Effector memory CD4-positive, alpha-beta T cell (primary cell): ENCODE data around the gene AGAP3.

Source experiments
- DNase-seq, 3 donors: peaks; one replicate each; pipeline ENCODE4 v3.0.0-alpha.2; 2020
- H3K27ac ChIP-seq: 2 replicates; pipeline ENCODE4 v1.7.0; 2013; ENCODE audit warnings: mild to moderate bottlenecking, low read length, moderate library complexity; ENCODE audit not compliant: insufficient read depth, poor library complexity, severe bottlenecking
- H3K27me3 ChIP-seq: replicated peaks from 2 replicates; pipeline ENCODE4 v1.7.0; 2013; ENCODE audit warnings: mild to moderate bottlenecking, low read length; ENCODE audit not compliant: insufficient read depth, control insufficient read depth, poor library complexity, severe bottlenecking
- H3K36me3 ChIP-seq: 2 replicates; pipeline ENCODE4 v1.7.0; 2013; ENCODE audit warnings: mild to moderate bottlenecking, low read length, moderate library complexity; ENCODE audit not compliant: control insufficient read depth, insufficient read depth
- H3K4me1 ChIP-seq: 2 replicates; pipeline ENCODE4 v1.7.0; 2013; ENCODE audit warnings: low read length, mild to moderate bottlenecking; ENCODE audit not compliant: control insufficient read depth, insufficient read depth, poor library complexity, severe bottlenecking
- H3K4me3 ChIP-seq: 2 replicates; pipeline ENCODE4 v1.7.0; 2013; ENCODE audit warnings: low read length, low read depth, mild to moderate bottlenecking; ENCODE audit not compliant: insufficient read depth, poor library complexity, severe bottlenecking
- H3K9me3 ChIP-seq: 2 replicates; pipeline ENCODE4 v1.7.0; 2013; ENCODE audit warnings: mild to moderate bottlenecking, low read length, moderate library complexity; ENCODE audit not compliant: control insufficient read depth

The AGAP3 gene

DNA sequence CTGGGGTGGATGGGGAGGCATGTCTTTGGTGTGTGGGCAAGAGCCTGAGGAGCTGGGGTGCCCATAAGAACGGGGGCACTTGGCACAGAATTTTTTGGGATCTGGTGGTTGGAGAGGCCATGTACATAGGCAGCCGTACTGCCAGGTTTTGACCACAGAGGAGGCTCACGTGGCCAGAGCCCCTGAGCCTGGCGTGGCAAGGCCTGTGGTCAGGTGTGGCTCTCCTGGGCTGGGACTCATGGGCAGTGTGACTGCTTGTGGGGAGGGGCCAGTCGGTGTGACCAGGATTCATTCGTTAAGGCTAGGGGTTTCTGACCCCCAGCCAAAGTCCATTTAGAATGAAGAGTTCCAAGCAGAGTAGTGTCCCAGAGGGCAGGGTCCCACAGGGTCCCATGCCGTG lies 38.2 kb downstream of the AGAP3 start:
- no peaks in the 10 kb centered on the region for H3K4me1 ChIP-seq
- no peak overlapping the region for H3K4me3 ChIP-seq
- H3K36me3 ChIP-seq = peaks cover 24% of the 10 kb centered on the region
- no peak for DNase-seq
- no peak overlapping the region for H3K27ac ChIP-seq
- no peaks in the 10 kb centered on the region for H3K27me3 ChIP-seq
- no peaks in the 10 kb centered on the region for H3K9me3 ChIP-seq

GRCh38 chr7:151124899-151125399 lies 38.7 kb downstream of the AGAP3 start:
- H3K27me3 ChIP-seq = no peaks in the 10 kb centered on the region
- H3K4me3 ChIP-seq = no peak overlapping the region
- peaks cover 24% of the 10 kb centered on the region for H3K36me3 ChIP-seq
- H3K4me1 ChIP-seq = no peaks in the 10 kb centered on the region
- H3K27ac ChIP-seq = no peak overlapping the region
- H3K9me3 ChIP-seq = no peaks in the 10 kb centered on the region
- no peak for DNase-seq

- Histone ChIP-seq H3K4me1 (no peaks in the 10 kb centered on the region), H3K9me3 (no peaks in the 10 kb centered on the region), H3K27me3 (no peaks in the 10 kb centered on the region), H3K4me3 (no peak overlapping the region), H3K36me3 (peaks cover 25% of the 10 kb centered on the region), H3K27ac (no peak overlapping the region)
- no peak for DNase-seq
These were observed 39.2 kb downstream of the AGAP3 start for GRCh38 chr7:151125470-151125845.

DNA sequence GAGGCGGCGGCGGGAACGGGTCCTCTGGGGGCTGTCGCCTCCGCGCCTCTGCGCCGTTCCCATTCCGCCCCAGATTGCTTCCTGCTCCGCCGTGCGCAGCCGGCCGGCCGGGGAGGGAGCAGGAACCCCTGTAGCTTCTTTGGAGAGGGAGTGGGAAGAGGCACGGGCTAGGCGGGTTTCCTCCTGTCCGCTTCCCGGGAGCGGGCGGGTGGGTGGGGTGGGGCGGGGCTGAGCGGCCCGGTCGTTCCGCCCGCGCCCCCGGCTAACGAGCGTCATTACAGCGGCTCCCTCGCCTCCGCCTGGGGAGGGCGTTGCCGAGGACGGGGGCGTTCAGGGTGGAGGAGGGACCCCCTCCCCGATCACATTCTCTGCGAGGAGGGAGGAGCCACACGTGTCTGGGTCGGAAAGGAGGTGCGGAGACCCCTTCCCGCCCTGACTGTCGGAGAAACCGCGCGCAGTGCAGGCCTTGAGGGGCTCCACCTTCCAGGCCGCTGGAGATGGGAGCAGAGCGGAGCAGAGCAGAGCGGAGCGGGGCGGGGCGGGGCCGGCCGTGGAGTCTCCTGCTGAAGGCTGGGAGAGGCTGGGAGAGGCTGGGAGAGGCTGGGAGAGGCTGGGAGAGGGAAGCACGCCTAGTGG lies 39.7 kb downstream of the AGAP3 start:
- no peak for DNase-seq
- Histone ChIP-seq H3K27ac (no peak overlapping the region), H3K4me1 (no peaks in the 10 kb centered on the region), H3K9me3 (no peaks in the 10 kb centered on the region), H3K27me3 (no peaks in the 10 kb centered on the region), H3K4me3 (no peak overlapping the region), H3K36me3 (peaks cover 24% of the 10 kb centered on the region)

GRCh38 chr7:151126491-151127137 lies 40.3 kb downstream of the AGAP3 start:
- Histone ChIP-seq H3K36me3 (peaks cover 21% of the 10 kb centered on the region), H3K27ac (no peak overlapping the region), H3K4me1 (no peaks in the 10 kb centered on the region), H3K4me3 (no peak overlapping the region), H3K27me3 (no peaks in the 10 kb centered on the region), H3K9me3 (no peaks in the 10 kb centered on the region)
- no peak for DNase-seq

GRCh38 chr7:151128144-151128543 lies 41.9 kb downstream of the AGAP3 start:
- Histone ChIP-seq H3K9me3 (no peaks in the 10 kb centered on the region), H3K27me3 (no peaks in the 10 kb centered on the region), H3K4me1 (no peaks in the 10 kb centered on the region), H3K27ac (no peak overlapping the region), H3K36me3 (peaks cover 17% of the 10 kb centered on the region), H3K4me3 (no peak overlapping the region)
- DNase-seq = no peak

DNA sequence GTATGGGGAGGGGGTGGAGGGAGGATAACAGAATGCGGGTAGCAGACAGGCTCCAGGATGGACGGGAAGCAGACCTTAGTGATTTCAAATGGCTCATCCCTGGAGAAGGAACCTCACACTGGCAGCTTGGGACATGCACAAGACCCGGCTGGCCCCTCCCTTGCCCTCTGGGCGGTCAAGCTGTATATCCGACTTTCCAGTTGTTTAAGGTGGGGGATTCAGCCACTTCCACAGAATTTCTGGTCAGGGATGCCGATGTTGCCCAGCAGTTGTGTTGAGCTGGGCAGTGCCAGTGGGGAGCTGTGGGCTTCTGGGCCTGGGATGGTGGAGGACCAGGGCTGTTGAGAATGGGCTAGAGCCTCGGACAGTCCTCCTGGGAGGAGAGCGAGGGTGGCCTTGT lies 42.4 kb downstream of the AGAP3 start:
- H3K4me3 ChIP-seq = no peak overlapping the region
- no peak for DNase-seq
- no peaks in the 10 kb centered on the region for H3K9me3 ChIP-seq
- H3K27ac ChIP-seq = no peak overlapping the region
- no peaks in the 10 kb centered on the region for H3K4me1 ChIP-seq
- H3K27me3 ChIP-seq = no peaks in the 10 kb centered on the region
- peaks cover 17% of the 10 kb centered on the region for H3K36me3 ChIP-seq

DNA sequence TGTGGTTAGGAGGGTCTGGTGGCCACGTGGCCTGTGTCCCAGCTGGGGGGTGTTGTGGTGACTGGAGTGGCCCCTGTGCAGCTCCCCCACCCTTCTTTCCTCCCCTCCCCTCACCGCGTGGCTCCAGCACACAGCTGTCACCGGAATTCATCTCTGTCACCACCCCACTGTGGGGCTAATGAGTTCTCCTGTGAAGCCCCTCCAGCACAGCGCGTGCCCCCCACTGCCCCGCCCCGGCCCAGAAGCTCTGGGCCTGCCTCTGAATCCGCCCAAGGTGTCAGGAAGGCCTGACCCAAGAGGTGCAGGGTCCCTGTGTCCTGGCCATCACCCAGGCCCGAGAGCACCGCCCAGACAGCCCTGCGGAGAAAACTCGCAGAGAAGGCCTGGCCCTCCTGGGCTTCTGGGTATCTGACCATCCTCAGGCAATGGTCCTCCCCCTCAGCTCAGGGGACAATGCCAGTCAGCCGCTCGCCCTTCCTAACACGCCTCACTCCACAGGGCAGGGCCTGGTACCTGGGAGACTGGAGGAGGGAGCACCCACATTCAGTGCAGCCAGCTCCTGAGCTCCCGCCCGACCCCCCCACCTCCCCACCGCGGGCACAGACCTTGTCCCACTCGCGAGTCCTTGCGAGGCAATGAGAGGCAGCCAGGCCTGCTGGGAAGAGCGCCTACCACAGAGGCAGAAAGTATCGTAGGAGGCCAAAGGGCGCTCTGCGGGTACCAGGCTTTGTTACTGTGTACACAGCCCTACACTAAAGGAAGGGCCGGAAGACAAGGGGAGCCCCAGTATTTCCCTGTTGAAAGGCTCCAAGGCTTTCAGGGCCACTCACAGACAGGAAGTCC lies 43.1 kb downstream of the AGAP3 start:
- Histone ChIP-seq H3K4me1 (no peaks in the 10 kb centered on the region), H3K4me3 (no peak overlapping the region), H3K27ac (no peak overlapping the region), H3K9me3 (no peaks in the 10 kb centered on the region), H3K36me3 (peaks cover 17% of the 10 kb centered on the region), H3K27me3 (no peaks in the 10 kb centered on the region)
- DNase-seq = no peak

DNA sequence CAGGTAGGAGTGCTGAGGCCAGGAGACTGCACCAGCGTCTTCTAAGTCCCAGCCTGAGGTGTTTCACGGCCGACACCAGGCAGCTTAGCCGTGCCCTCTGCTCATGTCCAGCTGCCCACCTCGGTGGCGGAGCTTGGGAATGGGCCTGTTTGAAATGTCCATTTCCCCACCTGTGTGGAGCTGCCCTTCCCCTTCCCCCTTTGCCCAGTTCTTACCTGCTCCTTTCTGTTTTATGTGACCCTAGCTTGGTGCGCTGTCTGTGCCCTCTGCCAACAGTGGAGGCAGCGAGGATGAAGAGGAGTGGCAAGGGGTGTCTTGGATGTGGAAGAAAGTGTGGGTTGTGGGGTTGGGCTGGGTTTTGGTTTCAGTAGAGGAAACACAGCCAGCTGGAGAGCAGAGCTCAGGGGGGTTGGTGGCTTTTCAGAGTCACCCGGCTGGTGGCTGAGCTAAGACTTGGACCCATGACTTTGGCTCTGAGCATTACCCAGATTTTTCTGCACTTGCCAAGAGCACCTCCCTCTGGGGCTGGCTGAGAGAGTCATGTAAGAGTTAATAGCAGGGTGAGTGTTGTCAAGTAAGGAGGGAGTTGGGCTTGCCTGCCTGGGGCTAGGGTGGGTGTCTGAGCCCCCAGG lies 43.8 kb downstream of the AGAP3 start:
- H3K27me3 ChIP-seq = no peaks in the 10 kb centered on the region
- no peaks in the 10 kb centered on the region for H3K9me3 ChIP-seq
- no peak overlapping the region for H3K27ac ChIP-seq
- no peak for DNase-seq
- H3K4me3 ChIP-seq = no peak overlapping the region
- H3K36me3 ChIP-seq = peaks cover 20% of the 10 kb centered on the region
- H3K4me1 ChIP-seq = no peaks in the 10 kb centered on the region
